NCI-H2107 treated with DMSO at 0.1 percent for 48 hours (cell line): ENCODE results near the gene FAU.
"Not testable (repeated sequence)": the region's sequence is repeated elsewhere in the genome, so short reads cannot be mapped to it uniquely, and the experiment has no call there.

Experiments
- DNase-seq: peaks from one replicate; lab custom pipeline; 2025; ENCODE audit not compliant: unreplicated experiment; lab: John Stamatoyannopoulos, UW

The FAU gene

GRCh38 chr11:65124480-65125196 lies 2.7 kb upstream of the FAU start:
- no peak for DNase-seq

- DNase-seq: no peak
Measured at GRCh38 chr11:65121447-65121864, 478 bp downstream of the FAU start.

- DNase-seq: no peak
Measured at GRCh38 chr11:65120831-65121230, 1.1 kb downstream of the FAU start.

- no peak for DNase-seq
Measured at GRCh38 chr11:65119670-65119995, 2.3 kb downstream of the FAU start.

- DNase-seq: not testable (repeated sequence)
Measured at GRCh38 chr11:65118891-65119669, 2.9 kb downstream of the FAU start.

GRCh38 chr11:65118097-65118837 lies 3.7 kb downstream of the FAU start:
- DNase-seq: no peak

- DNase-seq: peak; percentile 93
Measured at GRCh38 chr11:65117206-65118096, 4.5 kb downstream of the FAU start, which contains the start of gene ZNHIT2. Gene ZNHIT2, minus strand, starts transcription at chr11:65117701. Its CDS starts 48 bp downstream, at chr11:65117653.

- DNase-seq: no peak
Measured at GRCh38 chr11:65116370-65117205, 5.3 kb downstream of the FAU start.

- DNase-seq: no peak
Measured at GRCh38 chr11:65115361-65116082, 6.4 kb downstream of the FAU start.

- no peak for DNase-seq
Measured at GRCh38 chr11:65114538-65115171, 7.3 kb downstream of the FAU start.

- DNase-seq: no peak
Measured at GRCh38 chr11:65113839-65114238, 8.1 kb downstream of the FAU start.

- DNase-seq: no peak
Measured at GRCh38 chr11:65113361-65113756, 8.6 kb downstream of the FAU start.

- DNase-seq: no peak
Measured at GRCh38 chr11:65112546-65113360, 9.2 kb downstream of the FAU start.

GRCh38 chr11:65111744-65112545 lies 10.0 kb downstream of the FAU start, which contains the start of gene TM7SF2:
Gene TM7SF2, plus strand, starts transcription at chr11:65111872. Its CDS starts 144 bp downstream, at chr11:65112016.
- peak; percentile 80 for DNase-seq

- no peak for DNase-seq
Measured at GRCh38 chr11:65111159-65111743, 10.7 kb downstream of the FAU start.

GRCh38 chr11:65110354-65110861 lies 11.5 kb downstream of the FAU start:
- peak; percentile 67 for DNase-seq
